Measurements from ENCODE around the gene GREB1.

DNA sequence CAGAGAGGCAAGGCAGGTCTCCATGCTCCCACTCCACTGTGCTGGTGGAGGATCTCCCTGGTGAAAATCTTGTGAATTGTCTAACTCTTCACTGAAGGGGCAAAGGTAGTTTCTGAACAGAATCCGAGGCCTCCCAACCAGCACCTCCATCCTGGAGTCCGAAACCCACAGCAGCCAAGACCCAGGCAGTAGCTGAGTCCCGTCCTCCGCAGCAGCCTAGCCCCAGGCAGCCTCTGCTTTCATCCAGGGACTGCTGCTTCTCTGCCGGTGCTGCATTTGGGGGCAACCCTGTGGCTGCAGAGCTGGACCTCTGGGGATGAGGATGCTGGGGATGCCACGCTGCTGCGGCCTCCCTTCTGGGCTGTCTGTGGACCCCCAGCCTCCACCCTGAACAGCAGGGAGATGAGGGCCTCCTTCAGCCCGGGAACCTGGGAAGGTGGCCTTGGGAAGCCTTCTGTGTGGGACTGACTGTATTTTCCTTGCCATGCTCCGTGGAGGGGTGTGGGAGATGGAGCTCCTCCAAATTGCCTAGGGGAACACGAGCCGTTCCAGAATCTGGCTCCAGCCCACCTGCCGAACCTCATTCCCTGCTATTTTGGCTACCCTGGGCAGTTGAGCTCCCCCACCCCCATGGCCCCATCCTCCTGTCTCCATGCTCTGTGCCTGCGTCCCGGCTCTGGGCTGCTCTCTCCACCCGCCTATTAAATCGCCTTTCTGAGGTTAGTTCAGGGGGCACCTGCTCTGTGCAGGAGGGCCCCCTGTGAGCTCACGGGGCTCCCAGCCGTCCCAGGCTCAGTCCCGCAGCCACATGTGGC lies 48.2 kb downstream of the GREB1 start:
- TF ChIP-seq, protein P1, sequence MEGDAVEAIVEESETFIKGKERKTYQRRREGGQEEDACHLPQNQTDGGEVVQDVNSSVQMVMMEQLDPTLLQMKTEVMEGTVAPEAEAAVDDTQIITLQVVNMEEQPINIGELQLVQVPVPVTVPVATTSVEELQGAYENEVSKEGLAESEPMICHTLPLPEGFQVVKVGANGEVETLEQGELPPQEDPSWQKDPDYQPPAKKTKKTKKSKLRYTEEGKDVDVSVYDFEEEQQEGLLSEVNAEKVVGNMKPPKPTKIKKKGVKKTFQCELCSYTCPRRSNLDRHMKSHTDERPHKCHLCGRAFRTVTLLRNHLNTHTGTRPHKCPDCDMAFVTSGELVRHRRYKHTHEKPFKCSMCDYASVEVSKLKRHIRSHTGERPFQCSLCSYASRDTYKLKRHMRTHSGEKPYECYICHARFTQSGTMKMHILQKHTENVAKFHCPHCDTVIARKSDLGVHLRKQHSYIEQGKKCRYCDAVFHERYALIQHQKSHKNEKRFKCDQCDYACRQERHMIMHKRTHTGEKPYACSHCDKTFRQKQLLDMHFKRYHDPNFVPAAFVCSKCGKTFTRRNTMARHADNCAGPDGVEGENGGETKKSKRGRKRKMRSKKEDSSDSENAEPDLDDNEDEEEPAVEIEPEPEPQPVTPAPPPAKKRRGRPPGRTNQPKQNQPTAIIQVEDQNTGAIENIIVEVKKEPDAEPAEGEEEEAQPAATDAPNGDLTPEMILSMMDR (conservative IDR thresholded peaks at IDR 0.05): no peak
- TF ChIP-seq ZFX (IDR thresholded peaks at IDR 0.05): no peak

All from C4-2B (cell line).